MV-4-11 (cell line): ENCODE results near the gene FBXL5.
"Not testable (repeated sequence)": the region's sequence is repeated elsewhere in the genome, so short reads cannot be mapped to it uniquely, and the experiment has no call there.

Experiments
- DNase-seq: peaks from one replicate; lab custom pipeline; 2025; lab: John Stamatoyannopoulos, UW

The FBXL5 gene

GRCh38 chr4:15651676-15652075 lies 3.5 kb downstream of the FBXL5 start:
- no peak for DNase-seq

GRCh38 chr4:15649914-15650545 lies 5.1 kb downstream of the FBXL5 start:
- peak; percentile 55 for DNase-seq

- no peak for DNase-seq
Measured at GRCh38 chr4:15648600-15648999, 6.6 kb downstream of the FBXL5 start.

DNA sequence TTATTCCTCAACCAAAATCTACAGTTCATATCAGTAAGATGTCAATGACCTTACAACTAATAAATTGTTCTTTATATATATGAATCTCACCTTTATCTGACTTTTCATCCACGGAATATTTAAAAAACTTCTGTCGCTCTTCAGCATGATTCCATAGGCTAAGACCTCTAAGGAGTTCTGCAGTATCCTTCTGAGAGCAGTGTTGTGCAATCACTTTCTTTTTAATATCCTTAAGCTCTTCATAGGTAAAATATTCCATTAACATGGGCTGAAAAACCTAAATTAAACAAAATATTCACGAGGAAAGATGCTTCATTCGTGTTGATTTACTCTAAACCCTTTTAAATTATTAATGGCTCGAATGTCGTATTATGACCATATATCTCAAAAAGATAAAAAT lies 16.7 kb downstream of the FBXL5 start:
- DNase-seq = no peak

DNA sequence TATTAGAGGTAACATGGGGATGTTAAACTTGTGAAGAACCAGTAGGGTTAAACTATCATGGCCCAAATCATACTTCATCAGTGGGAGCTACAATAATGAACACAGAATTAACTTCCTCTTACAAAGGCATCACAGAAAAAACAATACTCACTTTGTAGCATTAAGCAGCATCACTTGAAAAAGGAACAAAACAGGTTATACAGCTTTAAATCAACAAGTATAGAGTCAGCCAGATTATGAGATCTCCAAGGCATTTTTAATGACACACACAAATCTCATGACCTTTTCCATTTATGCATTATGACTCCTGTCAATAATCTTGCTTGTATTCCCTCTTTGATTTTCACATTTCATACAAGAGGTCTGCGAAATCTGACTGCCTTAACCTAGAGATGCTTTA lies 18.3 kb downstream of the FBXL5 start:
- no peak for DNase-seq

- not testable (repeated sequence) for DNase-seq
Measured at GRCh38 chr4:15617407-15617806, 37.8 kb downstream of the FBXL5 start.

DNA sequence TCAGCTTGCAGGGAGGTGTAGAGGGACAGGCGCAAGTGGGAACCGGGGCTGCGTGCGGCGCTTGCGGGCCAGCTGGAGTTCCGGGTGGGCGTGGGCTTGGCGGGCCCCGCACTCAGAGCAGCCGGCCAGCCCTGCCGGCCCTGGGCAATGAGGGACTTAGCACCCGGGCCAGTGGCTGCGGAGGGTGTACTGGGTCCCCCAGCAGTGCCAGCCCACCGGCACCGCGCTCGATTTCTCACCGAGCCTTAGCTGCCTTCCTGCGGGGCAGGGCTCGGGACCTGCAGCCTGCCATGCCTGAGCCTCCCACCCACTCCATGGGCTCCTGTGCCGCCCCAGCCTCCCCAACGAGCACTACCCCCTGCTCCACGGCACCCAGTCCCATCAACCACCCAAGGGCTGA lies 40.3 kb downstream of the FBXL5 start:
- not testable (repeated sequence) for DNase-seq

DNA sequence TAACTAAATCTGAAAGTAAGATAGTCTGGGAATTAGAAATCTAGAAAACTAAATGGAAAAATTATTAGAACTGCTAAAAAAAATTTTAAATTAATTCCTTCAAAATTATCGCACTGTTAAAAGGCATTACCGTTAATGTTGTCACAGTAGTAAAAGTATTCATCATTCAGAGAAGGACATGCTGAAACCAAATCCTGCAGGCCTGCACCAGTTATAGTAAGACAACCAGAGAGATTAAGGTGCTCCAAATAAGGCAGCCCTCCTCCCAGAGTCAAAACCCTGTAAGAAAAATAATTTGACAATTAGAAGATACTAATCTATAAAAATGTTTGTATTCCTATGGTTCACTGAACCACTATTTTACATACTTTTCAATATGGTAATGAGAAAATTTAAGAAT lies 43.0 kb downstream of the FBXL5 start:
- DNase-seq = no peak

GRCh38 chr4:15610855-15611254 lies 44.3 kb downstream of the FBXL5 start:
- DNase-seq = no peak

DNA sequence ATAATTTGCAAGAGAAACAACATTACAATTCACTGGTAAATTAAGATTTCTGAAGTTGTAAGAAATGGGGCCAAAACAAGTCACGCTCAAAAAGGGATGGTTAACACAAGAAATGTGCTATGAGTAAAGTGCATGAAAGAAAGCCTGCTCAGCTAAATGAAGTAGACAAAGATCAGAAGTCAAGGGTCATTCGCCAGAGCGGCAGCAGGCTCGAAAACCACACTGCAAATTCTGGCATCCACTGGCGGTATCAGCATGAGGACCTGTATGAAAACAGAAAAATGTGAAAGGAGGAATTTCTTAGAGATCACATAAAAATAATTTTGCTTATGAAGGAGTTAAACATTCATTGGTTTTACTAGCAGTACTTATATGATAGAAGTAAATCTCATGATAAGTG lies 49.6 kb downstream of the FBXL5 start:
- no peak for DNase-seq

- DNase-seq = no peak
Measured at GRCh38 chr4:15601862-15602261, 53.3 kb downstream of the FBXL5 start.

DNA sequence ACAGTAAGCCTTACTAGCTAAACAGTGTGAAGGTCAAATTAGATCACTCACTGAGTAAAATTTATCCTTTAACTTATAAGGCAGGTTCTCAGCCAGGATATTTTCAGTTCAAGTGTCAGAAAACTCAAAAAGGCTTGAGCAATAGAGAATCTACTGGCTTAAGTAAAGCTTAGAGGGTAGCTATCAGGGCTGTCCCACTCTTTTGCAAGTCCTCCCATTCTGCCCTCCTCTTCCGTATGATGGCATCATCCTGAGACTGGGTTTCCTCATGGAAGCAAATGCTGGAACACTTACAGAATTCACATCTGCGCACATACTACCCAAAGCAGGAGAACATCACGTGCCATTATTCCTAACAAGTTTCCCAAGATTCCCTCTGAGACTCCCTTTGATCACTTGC lies 55.0 kb downstream of the FBXL5 start:
- DNase-seq = no peak

DNA sequence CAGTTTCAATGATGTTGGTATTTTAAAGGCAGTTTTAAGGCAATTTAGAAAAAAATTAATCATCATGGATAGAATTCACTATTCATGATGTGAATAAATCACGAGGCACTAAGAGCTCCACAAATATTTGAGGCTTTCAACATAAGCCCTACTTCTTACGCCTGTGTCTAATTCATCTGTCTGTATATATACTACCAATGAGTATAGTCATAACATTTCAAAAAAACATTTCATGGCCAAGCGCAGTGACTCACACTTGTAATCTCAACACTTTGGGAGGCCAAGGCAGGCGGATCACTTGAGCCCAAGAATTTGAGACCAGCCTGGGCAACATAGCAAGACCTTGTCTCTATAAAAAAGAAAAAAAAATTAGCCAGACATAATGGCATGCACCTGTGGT lies 56.5 kb downstream of the FBXL5 start:
- DNase-seq = no peak

GRCh38 chr4:15592799-15593198 lies 62.4 kb downstream of the FBXL5 start:
- DNase-seq = no peak

DNA sequence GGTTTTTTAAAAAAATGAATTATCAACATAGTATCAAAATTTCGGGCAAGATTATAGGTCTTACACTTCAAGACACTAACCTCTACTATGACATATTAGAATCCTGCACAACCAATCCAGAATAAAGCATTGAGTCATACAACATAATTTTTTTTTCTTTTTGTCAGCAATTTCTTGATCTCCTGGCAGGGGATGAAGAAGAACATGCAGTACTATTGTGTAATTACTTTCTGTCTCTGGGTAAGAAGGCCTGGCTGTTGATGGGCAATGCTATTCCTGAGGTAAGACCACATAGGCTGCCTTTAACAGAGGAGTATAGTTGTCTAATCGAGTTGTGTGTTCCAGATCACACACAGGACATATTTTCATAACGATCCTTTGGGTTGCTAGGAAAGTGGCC lies 67.5 kb downstream of the FBXL5 start:
- peak; percentile 24 for DNase-seq

DNA sequence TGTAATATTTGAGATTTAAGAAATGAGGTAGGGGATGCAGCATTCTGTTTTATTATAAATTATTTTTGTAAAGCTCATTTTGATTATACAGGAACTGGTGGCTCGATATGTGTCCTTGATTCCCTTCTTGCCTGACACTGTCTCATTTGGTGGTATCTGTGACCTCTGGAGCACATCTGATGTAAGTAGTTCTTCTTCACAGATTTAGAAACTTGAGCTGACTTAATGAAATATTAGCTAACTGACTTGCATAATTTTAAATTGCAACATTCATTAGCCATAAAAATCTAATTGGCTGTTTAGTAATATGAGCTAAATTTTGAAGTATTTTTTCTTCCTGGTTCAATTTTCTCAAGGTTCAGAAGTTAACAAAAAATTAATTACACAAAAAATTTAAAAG lies 69.1 kb downstream of the FBXL5 start:
- DNase-seq = peak; percentile 29

- no peak for DNase-seq
Measured at GRCh38 chr4:15585331-15585730, 69.8 kb downstream of the FBXL5 start.

DNA sequence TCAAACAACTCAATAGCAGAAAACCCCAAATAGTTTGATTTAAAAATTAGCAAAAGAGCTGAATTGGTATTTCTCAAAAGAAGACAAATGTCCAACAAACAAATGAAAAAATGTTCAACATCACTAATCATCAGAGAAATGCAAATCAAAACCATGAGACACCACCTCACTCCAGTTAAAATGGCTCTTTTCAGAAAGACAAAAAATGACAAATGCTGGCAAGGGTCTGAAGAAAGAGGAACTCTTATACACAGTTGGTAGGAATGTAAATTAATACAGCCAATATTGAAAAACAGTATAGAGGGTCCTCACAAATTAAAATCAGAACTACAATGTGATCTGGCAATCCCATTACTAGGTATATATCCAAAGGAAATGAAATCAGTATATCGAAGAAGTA lies 70.4 kb downstream of the FBXL5 start:
- DNase-seq = no peak

- no peak for DNase-seq
Measured at GRCh38 chr4:15577508-15577907, 77.6 kb downstream of the FBXL5 start.

DNA sequence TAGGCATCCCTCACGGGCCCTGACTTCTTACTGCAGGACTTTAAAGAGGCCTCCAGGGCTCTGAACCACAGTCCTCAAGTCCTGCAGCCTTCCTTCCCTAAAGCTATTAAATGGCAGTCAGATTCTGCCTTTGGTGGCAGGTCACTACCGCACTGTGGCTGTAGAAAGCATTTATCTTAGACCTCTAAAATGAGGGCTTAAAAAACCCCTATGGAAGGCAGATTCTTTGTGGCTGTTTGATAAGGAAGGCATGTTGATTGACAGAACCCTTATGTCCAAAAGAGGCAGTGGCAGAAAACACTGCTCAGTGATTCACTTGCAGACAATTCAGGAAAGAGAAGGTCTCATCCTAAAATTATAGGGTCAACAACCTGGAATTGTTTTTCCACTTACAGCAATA lies 79.2 kb downstream of the FBXL5 start:
- DNase-seq = no peak

GRCh38 chr4:15569746-15570145 lies 85.4 kb downstream of the FBXL5 start:
- DNase-seq = no peak

DNA sequence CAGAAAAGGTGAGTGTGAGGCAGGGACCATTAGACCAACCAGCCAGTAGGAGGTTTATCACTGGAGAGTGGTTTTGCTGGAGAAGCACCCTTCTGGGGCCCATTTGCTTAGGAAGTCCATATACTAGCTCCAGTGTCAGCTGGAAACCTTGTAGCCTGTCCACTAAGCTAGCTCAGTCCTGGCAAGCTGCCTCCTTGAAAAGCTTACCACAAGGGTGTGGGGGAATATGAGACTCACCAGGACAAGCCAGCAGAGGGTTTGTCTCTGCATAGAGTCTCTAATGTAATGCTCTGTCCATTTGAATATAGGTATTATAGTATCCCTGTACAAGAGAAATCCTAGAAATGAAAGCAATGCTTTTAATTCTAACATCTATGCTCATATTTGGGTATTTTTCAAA lies 86.3 kb downstream of the FBXL5 start:
- no peak for DNase-seq

DNA sequence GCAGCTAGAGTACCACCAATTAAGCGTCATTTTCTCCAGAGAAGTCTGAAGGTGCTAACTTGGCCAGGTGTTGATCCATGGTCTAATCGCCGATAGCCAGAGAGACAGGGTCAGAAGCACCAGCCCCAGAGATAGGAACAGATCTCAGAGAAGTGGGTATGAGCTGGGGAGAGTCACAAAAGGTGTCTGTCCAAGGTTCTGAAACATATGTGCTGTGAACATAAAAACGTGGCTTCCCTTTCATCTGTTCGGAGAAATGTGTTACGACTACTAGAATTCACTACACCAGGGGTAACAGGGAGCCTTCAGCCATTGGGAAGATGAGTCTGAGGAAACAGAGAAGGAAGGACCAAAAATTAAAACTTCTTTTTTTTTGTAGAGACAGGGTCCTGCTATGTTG lies 91.3 kb downstream of the FBXL5 start:
- DNase-seq = no peak

DNA sequence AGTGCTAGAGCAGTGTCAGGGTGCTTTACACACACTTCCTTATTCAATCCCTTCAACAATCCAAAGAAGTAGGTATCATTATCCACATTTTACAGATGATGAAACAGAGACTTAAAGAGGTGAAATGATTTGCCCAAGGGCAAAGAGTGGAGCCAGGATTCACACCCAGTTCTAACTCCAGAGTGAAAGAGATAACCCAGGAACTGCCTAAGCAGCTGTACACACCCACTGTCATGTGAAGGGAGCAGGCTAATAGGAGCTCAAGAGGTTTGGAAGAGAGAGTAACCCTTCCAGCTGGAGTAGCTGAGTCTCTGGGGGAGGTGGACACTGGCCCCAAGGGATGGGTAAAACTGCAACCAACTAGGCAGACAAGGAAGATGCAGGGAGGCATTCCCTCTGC lies 92.5 kb downstream of the FBXL5 start:
- DNase-seq = no peak

DNA sequence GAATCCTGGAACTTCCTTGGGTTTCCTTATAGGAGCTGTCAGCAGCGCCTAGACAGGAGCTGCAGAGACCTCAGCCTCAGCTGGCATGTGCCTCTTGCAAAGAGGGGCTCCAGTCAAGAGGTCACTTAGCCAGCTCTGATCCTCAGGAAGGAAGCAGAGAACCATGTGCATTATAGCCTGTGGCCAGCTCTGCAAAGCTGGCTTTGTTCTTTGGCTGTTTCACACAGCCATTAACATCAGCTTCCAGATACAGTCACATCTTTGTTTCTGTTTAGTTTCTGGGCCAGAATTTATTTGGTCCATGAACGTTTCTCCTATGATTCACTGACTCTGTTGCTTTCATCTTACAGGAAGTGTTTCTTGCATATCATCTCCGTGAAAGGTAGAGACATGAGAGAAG lies 93.0 kb downstream of the FBXL5 start:
- DNase-seq = no peak
